Erythroblast (primary cell): ENCODE measurements around the gene NEBL.

ENCODE experiments used
- GATA1 ChIP-seq: IDR thresholded peaks from 2 replicates; pipeline ENCODE4 v1.6.1; 2011; ENCODE audit warnings: low read depth, mild to moderate bottlenecking, control low read depth, low read length, moderate library complexity
- POLR2A ChIP-seq: IDR thresholded peaks from 2 replicates; pipeline ENCODE4 v1.6.1; 2011; ENCODE audit warnings: mild to moderate bottlenecking, low read length

- TF ChIP-seq POLR2A (no peak), GATA1 (no peak)
Observed at GRCh38 chr10:20834825-20835224, 62.3 kb downstream of the NEBL start.
